AG20443 (cell line): Measurements from ENCODE around the gene DNAJC10.

Source experiments
- DNase-seq: peaks from one replicate; pipeline ENCODE4 v3.0.0; 2012; ENCODE audit warnings: low spot score, mixed read lengths

Gene DNAJC10

GRCh38 chr2:182834293-182834692, 118.2 kb downstream of the DNAJC10 start:
- DNase-seq: no peak

GRCh38 chr2:182836451-182836850, 120.4 kb downstream of the DNAJC10 start:
- no peak for DNase-seq
